HG03571 (cell line): Measurements from ENCODE around the gene UTP3.
A peak's percentile ranks its signal among the peaks of the same experiment; 100 is the strongest.
"Not testable (repeated sequence)": the region's sequence is repeated elsewhere in the genome, so short reads cannot be mapped to it uniquely, and the experiment has no call there.

ENCODE experiments used
- ATAC-seq: cut with Tn5 transposase; IDR thresholded peaks from one replicate; pipeline ENCODE4 v1.9.1; 2021; ENCODE audit not compliant: unreplicated experiment

UTP3 gene

GRCh38 chr4:70714079-70714887 lies 26.0 kb downstream of the UTP3 start:
- ATAC-seq, result peak; percentile 34

DNA sequence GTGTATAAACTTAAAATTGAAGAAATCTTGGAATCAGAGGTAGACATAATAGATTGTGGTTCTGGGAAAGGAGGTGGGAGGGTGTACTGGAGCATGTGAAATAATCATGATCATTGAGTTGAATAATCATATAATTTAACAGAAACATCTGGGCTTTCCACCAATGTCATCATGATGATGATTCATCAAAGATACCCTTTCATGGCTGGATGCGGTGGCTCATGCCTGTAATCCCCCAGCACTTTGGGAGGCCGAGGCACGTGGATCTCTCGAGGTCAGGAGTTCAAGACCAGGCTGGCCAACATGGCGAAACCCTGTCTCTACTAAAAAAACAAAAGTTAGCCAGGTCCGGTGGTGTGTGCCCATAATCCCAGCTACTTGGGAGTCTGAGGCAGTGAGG lies 26.8 kb downstream of the UTP3 start:
- ATAC-seq, result peak; percentile 10

DNA sequence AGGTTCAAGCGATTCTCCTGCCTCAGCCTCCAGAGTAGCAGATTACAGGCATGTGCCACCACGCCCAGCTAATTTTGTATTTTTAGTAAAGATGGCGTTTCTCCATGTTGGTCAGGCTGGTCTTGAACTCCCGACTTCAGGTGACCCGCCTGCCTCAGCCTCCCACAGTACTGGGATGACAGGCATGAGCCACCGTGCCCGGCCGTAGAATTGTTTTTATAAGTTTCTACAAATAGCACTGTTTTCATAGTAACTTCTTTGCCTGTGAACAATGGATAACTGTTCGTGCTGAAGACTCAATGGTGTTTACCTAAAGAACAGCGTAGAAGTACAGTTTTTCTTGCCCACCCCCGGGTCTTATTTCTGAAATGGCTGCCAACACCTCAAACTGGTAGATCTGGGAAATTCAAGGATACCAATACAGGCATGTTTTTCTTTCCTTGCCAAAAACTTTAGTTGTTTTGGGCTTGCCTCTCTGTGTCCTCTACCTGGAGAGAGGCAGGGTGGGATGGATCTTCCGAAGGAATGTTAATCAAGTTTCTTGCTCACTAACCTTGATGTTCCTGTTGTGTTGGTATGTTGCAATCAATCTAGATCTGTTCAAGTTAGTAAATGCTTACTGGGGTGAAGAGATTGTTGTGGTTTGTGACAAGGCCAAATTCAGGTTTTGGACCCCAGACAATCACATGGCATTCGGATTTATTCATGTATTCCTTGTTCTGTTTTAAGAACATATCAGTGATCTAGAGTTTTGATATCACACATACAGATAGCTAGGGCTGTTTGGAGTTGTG lies 30.7 kb downstream of the UTP3 start:
- no peak for ATAC-seq

DNA sequence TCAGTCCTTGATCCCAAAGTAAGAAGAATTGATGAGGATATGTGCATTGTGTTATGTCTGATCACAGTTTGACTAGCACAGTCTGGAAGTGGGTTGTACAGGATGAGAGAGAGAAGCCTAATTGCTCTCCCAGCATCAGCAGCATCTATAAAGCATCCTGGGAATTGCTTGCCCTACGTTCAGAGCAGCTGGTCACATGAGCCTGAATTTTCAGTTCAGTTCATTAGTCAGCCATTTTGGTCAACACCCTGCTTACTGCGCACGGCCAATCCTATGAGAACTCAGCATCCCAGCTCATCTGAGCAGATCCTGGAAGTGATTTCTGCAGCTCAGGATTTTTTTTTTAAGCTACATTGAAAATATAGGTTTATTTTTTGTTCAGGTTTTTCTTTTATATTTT lies 33.4 kb downstream of the UTP3 start, which contains the start of gene RUFY3:
RUFY3 (plus strand) TSS at position 218 of the 400 bp plus-strand sequence. CDS start 610 bp downstream, outside the sequence.
- no peak for ATAC-seq

DNA sequence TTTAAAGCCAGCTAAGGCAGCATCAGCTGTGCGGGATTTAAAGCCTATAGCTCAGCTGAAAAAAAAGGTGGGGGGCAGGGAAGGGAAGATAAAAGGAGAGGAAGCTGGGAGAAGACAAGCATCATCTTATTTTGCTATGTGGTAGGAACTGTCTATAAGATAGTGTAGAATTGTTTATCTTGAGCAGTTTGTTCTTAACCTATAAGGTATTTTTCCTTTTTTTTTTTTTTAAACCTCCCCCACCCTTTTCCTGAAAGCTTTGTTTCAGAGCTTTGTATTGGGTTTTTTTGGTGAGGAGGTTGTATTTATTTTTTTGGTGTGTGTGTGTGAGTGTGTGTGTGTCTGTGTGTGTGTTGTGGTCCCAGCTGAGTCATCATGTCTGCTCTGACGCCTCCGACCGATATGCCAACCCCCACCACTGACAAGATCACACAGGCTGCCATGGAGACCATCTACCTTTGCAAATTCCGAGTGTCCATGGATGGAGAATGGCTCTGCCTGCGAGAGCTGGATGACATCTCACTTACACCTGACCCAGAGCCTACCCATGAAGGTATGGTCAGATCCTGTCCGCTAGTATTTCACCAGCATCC lies 34.0 kb downstream of the UTP3 start:
- no peak for ATAC-seq

- ATAC-seq, result no peak
Measured at GRCh38 chr4:70724463-70724862, 36.1 kb downstream of the UTP3 start.

- ATAC-seq, result no peak
Measured at GRCh38 chr4:70725633-70726032, 37.3 kb downstream of the UTP3 start.

DNA sequence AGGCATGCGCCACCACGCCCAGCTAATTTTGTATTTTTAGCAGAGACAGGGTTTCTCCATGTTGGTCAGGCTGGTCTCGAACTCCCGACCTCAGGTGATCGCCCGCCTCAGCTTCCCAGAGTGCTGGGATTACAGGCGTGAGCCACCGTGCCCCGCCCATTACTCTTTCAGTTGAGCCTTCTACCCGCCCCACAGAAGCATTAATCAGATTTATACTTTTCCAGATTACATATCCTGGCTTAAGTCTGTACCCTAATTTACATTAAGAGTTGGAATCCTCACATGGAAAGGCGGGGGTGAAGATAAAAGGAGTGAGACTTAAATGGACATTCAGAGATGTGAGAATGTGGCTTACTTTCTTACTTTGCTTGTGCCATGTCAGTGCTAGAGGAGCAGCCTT lies 38.2 kb downstream of the UTP3 start:
- not testable (repeated sequence) for ATAC-seq

GRCh38 chr4:70728091-70728490 lies 39.8 kb downstream of the UTP3 start:
- ATAC-seq, result no peak

GRCh38 chr4:70732878-70733277 lies 44.5 kb downstream of the UTP3 start:
- not testable (repeated sequence) for ATAC-seq

DNA sequence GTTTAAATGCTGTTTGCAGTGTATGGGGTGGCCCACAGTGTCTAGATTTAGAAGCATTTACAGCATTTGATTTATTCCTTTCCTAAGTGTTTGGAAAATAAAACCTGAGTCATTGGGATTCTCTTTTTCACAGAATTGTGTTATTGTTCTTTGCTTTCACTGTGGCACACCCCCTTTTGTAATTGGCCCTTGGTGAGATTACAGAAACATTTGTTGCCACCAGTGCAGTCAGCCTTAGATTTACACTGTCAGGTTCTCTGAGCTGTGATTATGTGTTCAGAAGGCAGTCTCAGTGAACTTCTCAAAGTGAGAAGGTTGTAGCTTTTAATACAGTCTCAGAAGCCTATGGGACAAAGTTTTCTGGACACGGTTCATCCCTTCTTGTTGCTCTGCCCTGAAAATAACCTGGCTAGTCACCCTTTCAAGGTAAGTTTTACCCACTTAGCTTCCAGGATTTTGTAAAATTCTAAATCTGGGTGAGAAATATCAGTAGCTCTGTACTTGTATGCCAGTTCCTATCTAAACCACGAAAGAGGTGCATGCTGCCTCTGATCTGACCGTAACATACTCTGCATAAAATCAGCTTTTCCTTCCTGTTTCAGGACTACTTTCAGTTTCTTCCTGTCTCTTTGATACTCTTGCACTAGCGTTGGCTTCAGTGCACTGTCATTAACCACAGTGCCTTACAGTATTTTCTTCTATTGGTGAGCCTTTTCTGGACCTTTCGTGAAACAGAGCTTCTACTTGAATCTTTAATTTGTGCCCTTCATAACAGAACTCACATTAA lies 46.0 kb downstream of the UTP3 start:
- peak; percentile 87 for ATAC-seq

GRCh38 chr4:70734971-70735370 lies 46.6 kb downstream of the UTP3 start:
- no peak for ATAC-seq

GRCh38 chr4:70735915-70736314 lies 47.6 kb downstream of the UTP3 start:
- not testable (repeated sequence) for ATAC-seq

DNA sequence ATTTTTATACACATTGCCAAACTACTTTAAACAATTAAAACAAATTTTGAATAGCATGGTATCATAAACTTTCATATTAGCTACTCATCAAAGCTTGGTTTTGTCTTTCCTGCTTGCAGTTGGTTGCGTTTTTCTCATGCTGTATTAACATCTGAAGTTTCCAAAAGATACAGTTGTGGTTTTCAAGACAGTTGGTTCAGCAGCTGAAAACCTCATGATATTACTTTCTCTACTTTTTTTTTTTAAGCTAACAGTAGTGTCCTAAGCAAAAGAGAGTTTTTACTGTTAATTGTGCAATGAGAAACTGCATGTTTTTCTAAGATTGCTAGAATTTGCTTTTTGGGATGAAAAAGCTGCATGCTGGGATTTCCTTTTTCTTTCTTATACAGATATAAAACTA lies 48.7 kb downstream of the UTP3 start:
- no peak for ATAC-seq

DNA sequence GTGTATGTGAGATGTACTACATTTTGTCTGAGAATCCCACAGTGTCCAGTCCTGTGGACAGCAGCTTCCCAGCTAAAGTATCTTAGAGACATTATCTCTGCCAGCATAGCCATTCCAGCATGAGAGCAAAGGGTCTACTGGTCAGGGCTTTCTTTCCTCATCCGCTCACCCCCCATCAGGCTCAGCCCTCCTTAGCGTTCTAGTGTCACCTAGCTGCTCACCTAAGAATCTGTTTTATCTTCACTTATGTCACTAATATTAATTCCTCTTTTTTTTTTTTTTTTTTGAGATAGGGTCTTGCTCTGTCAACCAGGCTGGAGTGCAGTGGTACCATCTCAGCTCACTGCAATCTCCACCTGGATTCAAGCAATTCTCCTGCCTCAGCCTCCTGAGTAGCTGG lies 49.1 kb downstream of the UTP3 start:
- no peak for ATAC-seq

DNA sequence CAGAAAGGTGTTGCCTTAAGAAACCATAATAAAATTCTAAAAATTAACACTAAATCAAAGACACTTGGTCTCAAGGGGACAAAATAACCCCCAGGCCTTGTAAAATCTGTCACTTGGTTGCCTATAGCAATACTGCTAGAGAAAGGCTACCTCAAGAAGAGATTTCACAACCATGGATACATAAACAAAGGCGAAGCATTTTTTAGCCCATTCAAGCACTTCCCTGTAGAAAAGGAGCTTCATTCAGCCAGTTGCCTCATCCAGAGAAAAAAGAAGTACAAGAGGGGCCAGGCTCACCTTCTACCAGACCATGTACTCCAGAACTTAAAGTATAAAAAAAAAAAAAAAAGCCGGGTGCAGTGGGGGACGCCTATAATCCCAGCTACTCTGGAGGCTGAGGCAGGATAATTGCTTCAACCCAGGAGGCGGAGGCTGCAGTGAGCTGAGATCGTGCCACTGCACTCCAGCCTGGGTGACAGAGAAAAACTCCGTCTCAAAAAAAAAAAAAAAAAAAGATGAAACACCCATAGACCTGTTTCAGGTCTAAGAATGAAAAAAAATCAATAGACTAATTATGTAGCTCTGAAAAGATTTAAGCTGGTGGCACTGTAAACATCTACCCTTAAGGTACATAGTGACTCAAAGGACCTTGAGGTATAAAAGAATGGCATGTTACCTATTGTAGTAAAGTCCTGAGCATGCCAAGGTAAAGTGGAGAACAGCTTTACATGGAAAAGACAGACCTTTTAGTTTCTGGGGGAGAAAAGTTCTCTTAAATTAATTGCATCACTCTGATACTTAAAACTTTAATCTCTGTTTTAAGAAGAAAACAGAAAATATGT lies 51.4 kb downstream of the UTP3 start:
- ATAC-seq, result no peak
